Epithelial cell of esophagus (primary cell): ENCODE measurements around the gene TTLL10.

ENCODE experiments used
- DNase-seq: peaks from one replicate; pipeline ENCODE4 v3.0.0; 2010; ENCODE audit warnings: low read depth
- H3K4me3 ChIP-seq: 2 replicates; pipeline ENCODE4 v1.5.1; 2011; ENCODE audit warnings: mild to moderate bottlenecking, low read length, control low read depth
- TF ChIP-seq, protein P1 (sequence below): IDR thresholded peaks from 2 replicates; pipeline ENCODE4 v1.5.1; 2011; ENCODE audit warnings: low read depth, mild to moderate bottlenecking, low read length, control low read depth, inconsistent platforms; ENCODE audit not compliant: insufficient read depth; ENCODE audit errors: missing control alignments

The TTLL10 gene

DNA sequence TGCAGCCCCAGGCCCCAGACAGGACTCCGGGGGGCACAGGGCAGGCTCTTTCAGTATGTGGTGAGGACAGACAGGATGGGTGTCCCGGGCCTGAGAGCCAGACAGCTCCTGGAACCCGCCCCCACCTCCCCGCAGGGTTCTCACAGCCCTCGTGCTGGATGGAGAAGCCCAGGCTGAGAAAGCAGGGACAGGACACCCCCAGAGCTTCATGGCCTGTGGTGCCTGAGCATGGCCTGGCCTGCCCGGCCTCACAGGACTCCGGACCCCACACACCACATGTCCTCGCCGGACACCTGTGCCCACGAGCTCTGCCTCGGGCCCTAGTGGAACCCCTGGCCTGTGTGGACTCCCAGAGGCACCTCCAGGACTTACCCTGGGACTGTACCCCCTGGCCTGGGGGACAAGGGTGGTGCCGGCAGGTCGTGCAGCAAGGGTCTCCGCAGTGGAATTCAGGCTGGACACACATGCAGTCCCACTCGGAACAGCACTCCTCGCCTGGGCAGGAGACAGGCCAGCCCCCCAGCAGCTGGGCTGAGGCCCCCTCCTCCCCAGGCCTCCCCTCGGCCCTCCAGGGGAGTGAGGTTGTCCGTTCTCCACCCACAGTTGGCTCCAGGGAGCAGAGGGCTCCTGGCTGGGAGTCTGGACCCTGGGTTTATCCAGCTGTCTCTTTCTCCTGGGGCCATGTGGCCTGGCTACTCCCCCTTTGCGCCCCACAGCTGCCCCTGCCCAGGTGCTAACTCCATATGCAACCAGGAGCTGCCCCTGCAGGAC is 31.5 kb downstream of the TTLL10 start:
- no peak overlapping the region for H3K4me3 ChIP-seq
- TF ChIP-seq, protein P1, sequence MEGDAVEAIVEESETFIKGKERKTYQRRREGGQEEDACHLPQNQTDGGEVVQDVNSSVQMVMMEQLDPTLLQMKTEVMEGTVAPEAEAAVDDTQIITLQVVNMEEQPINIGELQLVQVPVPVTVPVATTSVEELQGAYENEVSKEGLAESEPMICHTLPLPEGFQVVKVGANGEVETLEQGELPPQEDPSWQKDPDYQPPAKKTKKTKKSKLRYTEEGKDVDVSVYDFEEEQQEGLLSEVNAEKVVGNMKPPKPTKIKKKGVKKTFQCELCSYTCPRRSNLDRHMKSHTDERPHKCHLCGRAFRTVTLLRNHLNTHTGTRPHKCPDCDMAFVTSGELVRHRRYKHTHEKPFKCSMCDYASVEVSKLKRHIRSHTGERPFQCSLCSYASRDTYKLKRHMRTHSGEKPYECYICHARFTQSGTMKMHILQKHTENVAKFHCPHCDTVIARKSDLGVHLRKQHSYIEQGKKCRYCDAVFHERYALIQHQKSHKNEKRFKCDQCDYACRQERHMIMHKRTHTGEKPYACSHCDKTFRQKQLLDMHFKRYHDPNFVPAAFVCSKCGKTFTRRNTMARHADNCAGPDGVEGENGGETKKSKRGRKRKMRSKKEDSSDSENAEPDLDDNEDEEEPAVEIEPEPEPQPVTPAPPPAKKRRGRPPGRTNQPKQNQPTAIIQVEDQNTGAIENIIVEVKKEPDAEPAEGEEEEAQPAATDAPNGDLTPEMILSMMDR, result no peak
- no peak for DNase-seq

DNA sequence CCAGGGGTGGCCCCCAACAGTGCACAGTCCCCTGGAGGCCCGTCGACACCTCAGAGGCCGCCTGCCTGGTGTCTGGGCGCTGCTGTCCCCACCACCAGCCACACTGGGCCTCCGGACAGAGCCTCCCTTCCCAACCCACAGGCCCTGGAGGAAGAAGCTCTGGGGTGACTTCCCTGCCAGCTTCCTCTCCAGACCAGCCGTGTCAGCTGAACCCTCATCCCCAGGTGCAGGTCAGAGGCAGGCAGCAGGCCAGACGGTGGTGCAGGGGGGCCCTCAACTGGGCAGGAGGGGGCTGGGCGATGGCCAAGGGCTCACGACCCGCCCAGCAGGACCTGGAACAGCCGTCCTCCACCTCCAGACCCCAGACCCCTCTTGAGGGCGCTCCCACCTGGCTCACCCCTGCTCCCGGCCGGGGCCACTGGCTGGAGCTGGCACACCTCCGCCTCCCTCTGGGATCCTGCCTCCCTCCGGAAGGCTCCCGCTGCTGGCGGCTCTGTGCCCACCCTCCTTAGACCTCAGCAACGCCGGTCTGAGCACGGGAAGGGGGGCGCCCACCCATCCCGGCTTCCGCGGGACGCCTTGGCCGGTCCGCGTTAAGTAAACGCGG is 32.2 kb downstream of the TTLL10 start:
- TF ChIP-seq, protein P1, result no peak
- no peak overlapping the region for H3K4me3 ChIP-seq
- DNase-seq, result no peak

DNA sequence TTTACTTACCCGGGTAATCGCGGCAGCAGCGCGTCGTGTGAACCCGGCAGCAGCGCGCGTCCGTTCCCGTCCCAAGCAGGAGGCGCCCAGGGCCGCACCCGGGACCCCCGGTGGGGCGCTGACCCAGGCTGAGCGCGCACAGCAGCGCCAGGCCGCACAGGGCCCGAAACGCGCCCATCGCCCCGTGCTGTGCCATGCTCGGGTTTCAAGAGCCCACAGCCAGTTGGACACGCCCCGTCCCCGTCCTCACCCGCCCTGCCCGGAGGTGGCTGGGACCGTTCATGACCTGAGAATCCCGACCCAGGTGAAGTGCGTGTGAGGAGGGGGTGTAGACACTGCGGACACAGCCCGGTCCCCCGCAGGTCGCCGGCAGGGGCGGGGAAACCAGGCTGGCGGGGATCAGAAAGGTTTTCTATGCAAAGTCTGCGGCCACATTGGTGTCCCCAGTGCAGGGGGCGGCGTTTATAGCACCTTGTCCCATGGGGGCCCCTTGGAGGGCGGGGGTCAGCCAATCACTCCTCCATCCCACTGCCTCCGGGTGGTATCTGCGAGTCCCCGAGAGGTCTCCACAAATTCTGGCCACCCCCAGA is 32.8 kb downstream of the TTLL10 start, which contains the start of gene TNFRSF18:
Gene TNFRSF18 (minus strand): TSS at position 217 of the 590 bp plus-strand sequence. CDS start 21 bp downstream, at position 196.
- TF ChIP-seq, protein P1, result no peak
- DNase-seq, result no peak
- H3K4me3 ChIP-seq, result no peak within 1 kb of the TSS

DNA sequence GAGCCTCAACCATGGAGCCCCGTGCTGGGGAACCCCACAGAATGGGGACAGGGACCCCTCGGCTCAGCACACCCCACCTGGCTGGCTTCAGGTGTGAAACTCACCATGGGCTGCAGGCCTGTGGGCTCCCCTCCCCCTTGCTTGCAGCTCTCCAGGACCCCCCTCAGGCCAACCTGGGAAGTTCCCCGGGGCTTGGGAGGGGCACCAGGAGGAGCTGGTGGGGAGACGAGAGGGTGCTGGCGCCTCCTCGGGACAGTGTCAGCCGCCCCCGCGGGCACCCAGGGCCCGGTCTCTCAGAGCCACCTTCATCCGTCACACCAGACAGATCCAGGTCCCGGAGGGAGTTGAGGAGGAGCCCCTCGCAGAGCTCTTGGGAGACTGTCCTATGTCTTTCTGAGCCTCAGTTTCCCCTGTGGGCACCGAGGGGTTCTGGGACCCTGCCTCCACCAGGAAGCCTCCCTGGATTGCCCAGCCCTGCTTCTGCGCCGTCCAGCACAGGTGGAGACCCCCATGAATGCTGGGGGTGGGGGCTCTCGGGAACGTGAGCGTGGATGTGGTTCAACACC is 33.4 kb downstream of the TTLL10 start:
- DNase-seq, result no peak
- H3K4me3 ChIP-seq, result no peak overlapping the region
- TF ChIP-seq, protein P1, result no peak

DNA sequence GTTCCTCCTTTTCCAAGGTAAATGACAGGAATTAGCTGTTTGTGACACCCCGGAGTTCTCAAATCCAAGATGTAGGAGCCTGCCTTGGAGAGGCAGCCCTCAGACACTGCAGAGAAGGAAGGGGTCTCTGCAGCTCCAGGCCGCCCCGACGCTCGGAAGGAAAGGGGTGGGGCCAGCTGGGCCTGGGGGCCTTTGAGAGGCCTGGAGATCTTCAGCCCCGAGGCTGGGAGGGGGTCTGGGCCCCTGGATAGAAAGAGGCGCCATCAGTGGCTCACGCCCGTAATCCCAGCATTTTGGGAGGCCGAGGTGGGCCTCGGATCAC is 33.9 kb downstream of the TTLL10 start:
- TF ChIP-seq, protein P1, result no peak
- H3K4me3 ChIP-seq, result no peak overlapping the region
- no peak for DNase-seq

DNA sequence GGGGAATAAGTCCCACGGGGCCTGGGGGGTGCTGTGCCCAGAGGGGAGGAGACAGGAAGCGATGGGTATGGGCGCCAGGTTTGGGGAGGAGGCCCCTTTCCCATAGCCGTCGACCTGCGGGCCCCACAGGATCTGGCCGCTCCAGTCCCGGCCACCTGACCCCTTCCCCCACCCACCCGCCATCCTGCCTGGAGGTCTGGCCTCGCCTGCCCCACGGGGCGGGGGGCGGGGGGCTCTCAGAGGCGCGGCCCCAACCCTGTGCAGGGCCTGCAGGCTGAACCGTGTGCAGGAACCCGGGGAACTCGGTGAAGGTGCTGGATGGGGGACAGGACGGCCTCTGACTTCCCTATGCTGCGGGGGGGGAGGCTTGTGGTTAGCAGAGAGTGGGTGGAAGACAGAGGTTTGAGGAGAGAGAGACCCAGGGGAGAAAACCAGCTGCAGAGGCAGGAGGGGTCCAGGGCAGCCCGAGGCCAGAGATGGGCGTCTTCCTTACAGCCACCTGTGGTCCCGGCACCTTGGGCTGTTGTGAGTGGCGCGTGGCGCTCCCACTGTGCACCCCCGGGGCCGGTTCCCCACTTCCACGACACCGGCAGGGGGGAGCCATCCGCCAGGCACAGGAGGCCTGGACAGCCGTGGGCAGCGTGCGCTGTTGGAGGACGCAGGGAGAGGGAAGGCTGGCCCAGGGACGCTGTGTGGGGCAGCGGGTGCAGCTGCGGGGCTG is 35.2 kb downstream of the TTLL10 start:
- TF ChIP-seq, protein P1, result no peak

More for the DNA sequence above, 35.2 kb downstream of the TTLL10 start:
- H3K4me3 ChIP-seq, result no peak overlapping the region
- DNase-seq, result no peak
